GDM1 (cell line): ENCODE measurements around the gene FLOT2.
A peak's percentile ranks its signal among the peaks of the same experiment; 100 is the strongest.
"Not testable (repeated sequence)": the region's sequence is repeated elsewhere in the genome, so short reads cannot be mapped to it uniquely, and the experiment has no call there.

Source experiments
- DNase-seq: peaks from one replicate; lab custom pipeline; 2025; lab: John Stamatoyannopoulos, UW

FLOT2 gene

DNA sequence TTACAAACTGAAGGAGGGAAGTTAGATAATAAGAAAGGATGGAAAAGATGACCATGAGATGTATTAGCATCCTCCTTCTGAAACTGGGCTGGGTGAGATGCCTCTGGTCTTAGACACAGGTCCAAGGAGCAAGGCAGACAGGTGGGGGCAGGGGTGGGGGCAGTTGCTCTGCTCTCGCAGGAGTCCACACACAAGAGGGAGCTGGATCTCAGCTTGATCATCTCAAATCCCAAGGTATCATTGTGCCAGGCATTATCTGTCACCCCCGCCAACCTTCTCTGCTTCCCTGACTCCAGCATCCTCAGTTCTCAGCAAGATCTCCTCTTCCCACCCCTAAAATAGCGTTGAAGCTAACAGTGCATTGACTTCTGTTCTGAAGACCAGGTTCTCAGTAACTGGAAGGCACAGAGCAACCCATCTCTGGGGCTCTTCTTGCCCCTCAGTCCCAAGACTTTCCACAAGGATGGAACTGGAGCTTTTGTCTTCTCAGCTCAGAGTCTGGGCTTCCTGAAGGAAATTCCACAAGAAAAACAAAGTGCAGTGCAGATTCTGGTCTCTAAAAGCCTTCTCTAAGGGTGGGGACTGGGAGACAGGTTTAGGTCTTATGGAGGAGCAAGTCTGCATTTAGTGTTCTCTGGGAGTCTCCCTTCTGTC, 1.6 kb downstream of the FLOT2 start:
- DNase-seq, result no peak

DNA sequence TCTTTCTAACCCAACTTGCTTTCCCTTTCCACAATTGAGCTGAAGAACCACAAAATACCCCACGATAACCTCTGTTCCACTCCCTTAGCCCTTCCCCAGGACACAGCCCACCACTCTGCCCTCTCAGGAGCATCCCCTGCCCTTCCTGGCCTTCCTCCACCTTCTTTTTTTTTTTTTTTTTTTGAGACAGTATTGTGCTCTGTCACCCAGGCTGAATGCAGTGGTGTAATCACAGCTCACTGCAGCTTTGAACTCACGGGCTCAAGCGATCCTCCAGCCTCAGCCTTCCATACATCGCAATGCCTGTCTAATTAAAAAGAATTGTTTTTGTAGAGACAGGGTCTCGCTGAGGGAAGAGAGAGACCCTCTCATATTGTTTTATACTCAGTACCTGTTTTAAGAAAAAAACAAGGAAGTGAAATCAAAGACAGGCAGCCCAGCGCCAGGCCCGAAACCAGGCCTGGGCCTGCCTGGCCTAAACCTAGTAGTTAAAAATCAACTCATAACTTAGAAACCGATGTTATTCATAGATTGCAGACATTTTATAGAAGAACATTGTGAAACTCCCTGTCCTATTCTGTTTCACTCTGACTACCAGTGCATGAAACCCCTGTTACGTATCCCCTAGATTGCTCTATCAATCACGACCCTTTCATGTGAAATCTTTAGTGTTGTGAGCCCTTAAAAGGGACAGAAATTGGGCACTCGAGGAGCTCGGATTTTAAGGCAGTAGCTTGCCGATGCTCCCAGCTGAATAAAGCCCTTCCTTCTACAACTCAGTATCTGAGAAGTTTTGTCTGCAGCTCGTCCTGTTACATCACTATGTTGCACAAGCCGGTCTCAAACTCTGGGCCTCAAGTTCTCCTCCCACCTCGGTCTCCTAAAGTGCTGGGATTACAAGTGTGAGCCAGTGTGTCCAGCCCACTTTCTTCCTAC, 4.0 kb downstream of the FLOT2 start:
- DNase-seq, result not testable (repeated sequence)

- no peak for DNase-seq
Observed at GRCh38 chr17:28892024-28892423, 5.5 kb downstream of the FLOT2 start.

DNA sequence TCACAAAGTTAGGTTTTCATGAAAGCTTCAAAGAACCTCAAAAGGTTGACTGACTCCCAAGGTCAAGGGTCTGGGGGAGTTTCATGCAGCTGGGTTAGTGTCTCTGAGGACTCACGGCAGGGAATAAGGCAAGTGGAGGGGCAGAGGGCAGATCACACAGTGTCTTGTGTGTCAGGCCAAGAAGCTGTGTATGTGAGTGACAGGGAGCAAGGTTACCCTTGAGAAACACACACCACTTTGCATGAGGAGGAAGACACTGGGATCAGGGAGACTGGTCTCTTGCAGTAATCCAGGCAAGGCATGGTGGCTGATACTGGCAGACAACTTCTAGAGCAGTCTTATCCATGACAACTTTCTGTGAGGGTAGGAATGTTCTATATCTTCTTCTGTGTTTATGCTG, 6.3 kb downstream of the FLOT2 start:
- no peak for DNase-seq

DNA sequence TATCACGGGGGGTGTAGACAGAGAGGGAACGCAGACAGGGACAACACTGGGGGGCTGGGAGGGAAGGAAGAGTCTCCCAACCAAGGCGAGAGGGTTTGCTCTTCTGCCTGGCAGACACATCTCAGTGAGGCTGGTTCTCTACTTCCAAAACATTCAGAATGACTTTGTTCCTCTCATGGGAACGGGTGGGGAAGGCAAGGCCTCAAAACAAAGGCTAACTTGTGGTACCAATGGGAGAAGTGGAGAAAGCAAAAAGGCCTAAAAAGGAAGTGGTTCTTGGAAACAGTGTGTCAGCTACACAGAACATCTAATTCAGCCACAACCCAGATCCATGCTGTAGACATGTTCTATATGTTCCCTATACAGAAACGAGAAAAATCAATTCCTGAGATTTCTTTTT, 7.5 kb downstream of the FLOT2 start:
- peak; percentile 12 for DNase-seq

GRCh38 chr17:28888832-28889231, 8.7 kb downstream of the FLOT2 start:
- DNase-seq, result no peak

- DNase-seq, result no peak
Observed at GRCh38 chr17:28887871-28888471, 9.6 kb downstream of the FLOT2 start.

GRCh38 chr17:28885951-28886350, 11.6 kb downstream of the FLOT2 start:
- DNase-seq, result no peak

DNA sequence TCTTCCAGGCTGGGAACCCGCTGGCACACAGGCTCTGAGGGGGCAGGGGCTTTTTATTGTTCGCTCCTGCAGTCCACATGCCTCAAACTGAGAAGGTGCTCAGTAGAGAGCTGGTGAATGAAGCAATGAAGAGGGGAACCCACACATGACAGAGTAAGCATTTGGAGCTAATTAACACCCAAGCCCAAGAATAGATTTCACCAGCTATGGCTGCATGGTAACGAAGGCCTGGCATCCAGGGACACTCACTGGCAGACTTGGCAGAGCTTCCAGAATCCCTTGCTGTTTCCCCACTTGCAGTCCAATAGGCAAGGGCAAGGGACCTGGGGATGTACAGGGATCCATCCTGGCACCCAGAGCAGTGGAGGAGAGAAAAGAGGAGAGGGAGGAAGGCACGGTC, 12.2 kb downstream of the FLOT2 start:
- DNase-seq, result no peak

GRCh38 chr17:28883967-28884702, 13.4 kb downstream of the FLOT2 start:
- DNase-seq, result no peak

DNA sequence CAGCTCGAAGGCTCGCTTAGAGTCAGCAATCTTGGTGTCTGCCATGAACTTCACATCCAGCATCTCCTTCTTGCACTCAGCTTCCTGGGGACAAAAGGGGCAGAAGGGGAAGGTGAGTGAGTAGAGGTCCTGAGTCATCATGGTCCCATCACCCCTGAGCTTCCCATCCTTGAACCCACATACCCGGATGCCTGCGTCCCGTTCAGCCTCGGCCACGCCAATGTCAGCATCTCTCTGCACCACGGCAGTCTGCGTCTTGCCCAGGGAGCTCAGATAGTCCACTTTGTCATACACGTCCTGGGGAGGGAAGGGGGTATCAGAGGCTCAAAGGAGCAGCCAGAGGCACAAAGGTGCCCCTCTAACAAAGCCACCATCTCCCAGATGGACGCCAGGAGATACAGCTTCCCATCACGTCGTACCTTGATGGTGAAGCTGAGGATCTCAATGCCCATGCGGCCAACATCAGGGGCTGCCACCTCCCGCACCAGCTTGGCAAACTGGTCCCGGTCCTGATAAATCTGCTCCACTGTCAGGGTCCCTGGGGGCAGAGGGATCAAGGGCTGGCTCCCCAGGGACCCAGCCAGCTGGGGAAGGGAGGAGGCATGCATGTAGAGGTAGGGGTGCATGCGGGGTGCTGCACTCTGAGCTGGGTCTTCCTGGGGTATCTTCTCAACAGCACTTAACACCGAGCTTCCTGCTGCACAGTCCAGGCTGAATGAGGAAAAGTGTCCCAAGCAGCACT, 15.2 kb downstream of the FLOT2 start:
- no peak for DNase-seq

DNA sequence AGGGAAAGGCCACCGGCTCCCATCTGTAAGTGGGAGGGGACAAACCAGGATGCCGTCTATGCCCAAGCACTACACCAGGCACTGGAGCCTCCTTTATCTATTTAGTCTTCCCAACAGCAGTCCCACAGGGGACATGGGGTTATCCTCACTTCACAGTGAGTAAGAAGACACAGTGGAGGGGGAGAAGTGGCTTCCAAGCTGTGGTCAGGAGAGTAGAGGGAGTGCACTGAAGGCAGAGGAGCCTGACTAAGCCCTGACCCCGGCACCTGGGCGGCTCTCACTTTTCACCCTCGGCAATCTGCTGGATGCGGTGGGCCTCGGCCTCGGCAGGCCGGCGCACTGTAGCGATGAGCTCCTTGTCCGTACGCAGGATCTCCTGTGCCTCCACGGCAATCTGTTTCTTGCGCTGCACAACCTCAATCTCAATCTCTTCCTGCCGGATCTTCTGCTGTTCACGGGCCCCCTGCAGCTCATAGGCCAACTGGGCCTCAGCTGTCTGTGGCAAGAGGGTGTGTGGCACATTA, 15.9 kb downstream of the FLOT2 start:
- DNase-seq, result no peak

DNA sequence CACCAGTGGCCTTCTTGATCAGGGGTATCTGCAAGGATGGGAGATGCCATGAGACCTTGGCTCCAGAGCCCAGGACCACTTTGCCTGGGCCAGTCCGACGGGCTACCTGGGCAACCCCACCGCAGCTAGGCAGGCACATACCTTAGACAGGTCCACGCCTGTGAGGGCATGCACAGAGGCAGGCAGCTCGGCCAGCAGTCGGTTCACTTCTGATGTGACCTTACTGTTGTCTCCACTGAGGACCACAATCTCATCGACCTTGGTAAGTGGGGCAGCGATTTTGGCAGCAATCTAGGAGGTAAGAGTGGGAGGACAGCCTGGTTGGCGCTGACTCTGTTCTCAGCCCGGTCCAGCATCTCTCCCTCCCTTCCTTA, 17.0 kb downstream of the FLOT2 start:
- no peak for DNase-seq

GRCh38 chr17:28879886-28880571, 17.5 kb downstream of the FLOT2 start:
- DNase-seq, result no peak

GRCh38 chr17:28878981-28879380, 18.6 kb downstream of the FLOT2 start:
- no peak for DNase-seq

- no peak for DNase-seq
Observed at GRCh38 chr17:28878158-28878910, 19.2 kb downstream of the FLOT2 start.

DNA sequence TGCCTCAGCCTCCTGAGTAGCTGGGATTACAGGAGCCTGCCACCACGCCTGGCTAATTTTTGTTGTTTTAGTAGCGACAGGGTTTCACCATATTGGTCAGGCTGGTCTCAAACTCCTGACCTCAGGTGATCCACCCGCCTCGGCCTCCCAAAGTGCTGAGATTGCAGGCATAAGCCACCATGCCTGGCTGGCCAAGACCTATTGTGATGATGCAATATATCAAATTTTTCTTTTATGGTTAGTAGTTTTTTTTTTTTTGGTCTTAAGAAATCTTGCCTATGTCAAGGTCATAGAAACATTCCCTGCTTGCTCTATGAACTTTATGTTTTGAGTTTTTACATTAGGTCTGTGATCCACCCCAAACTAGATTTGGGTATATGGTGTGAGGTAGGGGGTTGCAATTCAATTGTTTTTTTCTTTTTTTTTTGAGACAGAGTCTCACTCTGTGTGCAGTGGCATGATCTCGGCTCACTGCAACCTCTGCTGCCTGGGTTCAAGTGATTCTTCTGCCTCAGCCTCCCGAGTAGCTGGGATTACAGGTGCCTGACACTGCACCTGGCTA, 20.3 kb downstream of the FLOT2 start:
- not testable (repeated sequence) for DNase-seq

- DNase-seq, result no peak
Observed at GRCh38 chr17:28875848-28876550, 21.5 kb downstream of the FLOT2 start.

GRCh38 chr17:28874750-28875149, 22.8 kb downstream of the FLOT2 start:
- DNase-seq, result no peak
